Hematopoietic multipotent progenitor cell treated with erythropoietin and hydrocortisone succinate and interleukin-3 and kit ligand, for 6 days (in vitro differentiated cells): ENCODE results near the gene MGMT.

Source experiments
- DNase-seq: peaks from one replicate; pipeline ENCODE4 v3.0.0-alpha.2; 2015

The MGMT gene

GRCh38 chr10:129717816-129718547, 250.9 kb downstream of the MGMT start:
- no peak for DNase-seq

- no peak for DNase-seq
These were observed 251.7 kb downstream of the MGMT start for GRCh38 chr10:129718548-129719414.

GRCh38 chr10:129719415-129719739, 252.3 kb downstream of the MGMT start:
- DNase-seq: no peak

GRCh38 chr10:129719889-129720590, 253.0 kb downstream of the MGMT start:
- DNase-seq: no peak

- no peak for DNase-seq
These were observed 258.0 kb downstream of the MGMT start for GRCh38 chr10:129725011-129725410.

- DNase-seq: no peak
These were observed 258.4 kb downstream of the MGMT start for GRCh38 chr10:129725482-129725881.

GRCh38 chr10:129725890-129726631, 259.0 kb downstream of the MGMT start:
- no peak for DNase-seq

- DNase-seq: no peak
These were observed 260.0 kb downstream of the MGMT start for GRCh38 chr10:129727071-129727470.

- DNase-seq: no peak
These were observed 260.5 kb downstream of the MGMT start for GRCh38 chr10:129727495-129727894.

- no peak for DNase-seq
These were observed 261.3 kb downstream of the MGMT start for GRCh38 chr10:129728246-129728820.

GRCh38 chr10:129728905-129729795, 262.1 kb downstream of the MGMT start:
- no peak for DNase-seq

GRCh38 chr10:129730272-129730992, 263.4 kb downstream of the MGMT start:
- no peak for DNase-seq

GRCh38 chr10:129730993-129731325, 263.9 kb downstream of the MGMT start:
- no peak for DNase-seq

GRCh38 chr10:129740532-129741279, 273.7 kb downstream of the MGMT start:
- no peak for DNase-seq

- no peak for DNase-seq
These were observed 274.4 kb downstream of the MGMT start for GRCh38 chr10:129741280-129741977.

GRCh38 chr10:129741978-129742741, 275.1 kb downstream of the MGMT start:
- no peak for DNase-seq

GRCh38 chr10:129742742-129743550, 275.9 kb downstream of the MGMT start:
- DNase-seq: no peak

GRCh38 chr10:129743738-129744133, 276.7 kb downstream of the MGMT start:
- DNase-seq: no peak
